ENCODE measurements around the gene TNXB.

The TNXB gene

GRCh38 chr6:32095338-32096086 lies 13.6 kb downstream of the TNXB start:
- Histone ChIP-seq H3K18ac (ENCODE audit: low read depth in 1 of 2, low read length in 2 of 2) (peak overlapping the region; percentile 34 to 75), H4K8ac (ENCODE audit: low read length) (peak overlapping the region; percentile 29), H3K4me2 (ENCODE audit: low read length, poor library complexity, severe bottlenecking) (no peak overlapping the region), H4K91ac (ENCODE audit: low read length) (peak overlapping the region; percentile 90), H3K4ac (ENCODE audit: low read depth in 1 of 2, low read length in 2 of 2) (peak overlapping the region; percentile 29 to 37), H3K4me1 (ENCODE audit: control insufficient read depth, insufficient read depth, low read depth, low read length) (peaks cover 4% of the 10 kb centered on the region), H3K9ac (ENCODE audit: low read length) (no peak overlapping the region), H3K27me3 (ENCODE audit: control insufficient read depth in 1 of 2, insufficient read depth in 1 of 2, low read length in 2 of 2) (peaks cover 0 to 60% of the 10 kb centered on the region in 2 experiments), H2AK5ac (ENCODE audit: low read length, severe bottlenecking) (no peak overlapping the region), H2BK15ac (ENCODE audit: low read depth, poor library complexity, severe bottlenecking) (no peak overlapping the region), H2BK12ac (ENCODE audit: low read length in 2 of 2) (peak overlapping the region; percentile 92), H3K4me3 (ENCODE audit: insufficient read depth in 1 of 2, low read depth in 1 of 2, low read length in 2 of 2) (no peak overlapping the region), H3K9me3 (ENCODE audit: control insufficient read depth, low read length) (no peaks in the 10 kb centered on the region), H2AFZ (ENCODE audit: low read depth, low read length) (no peak overlapping the region), H2BK5ac (ENCODE audit: low read depth, low read length, poor library complexity, severe bottlenecking) (no peak overlapping the region), H3K14ac (ENCODE audit: low read length in 2 of 2) (peak overlapping the region in 1 of 2 experiments; percentile 23), H3K27ac (ENCODE audit: low read length, poor library complexity, severe bottlenecking) (no peak overlapping the region), H2BK120ac (ENCODE audit: low read depth, low read length) (no peak overlapping the region), H3K36me3 (ENCODE audit: control insufficient read depth in 1 of 2, insufficient read depth in 2 of 2, low read depth in 1 of 2, low read length in 2 of 2) (peaks cover 0 to 81% of the 10 kb centered on the region in 2 experiments), H3K79me1 (replicated peaks; ENCODE audit: low read length, poor library complexity, severe bottlenecking) (no peaks in the 10 kb centered on the region), H3K23ac (ENCODE audit: low read length in 2 of 2) (peak overlapping the region in 1 of 2 experiments; percentile 48)
- DNase-seq: no peak
- WGBS: 96% methylated on average over 30 of the region's 30 CpGs

DNA sequence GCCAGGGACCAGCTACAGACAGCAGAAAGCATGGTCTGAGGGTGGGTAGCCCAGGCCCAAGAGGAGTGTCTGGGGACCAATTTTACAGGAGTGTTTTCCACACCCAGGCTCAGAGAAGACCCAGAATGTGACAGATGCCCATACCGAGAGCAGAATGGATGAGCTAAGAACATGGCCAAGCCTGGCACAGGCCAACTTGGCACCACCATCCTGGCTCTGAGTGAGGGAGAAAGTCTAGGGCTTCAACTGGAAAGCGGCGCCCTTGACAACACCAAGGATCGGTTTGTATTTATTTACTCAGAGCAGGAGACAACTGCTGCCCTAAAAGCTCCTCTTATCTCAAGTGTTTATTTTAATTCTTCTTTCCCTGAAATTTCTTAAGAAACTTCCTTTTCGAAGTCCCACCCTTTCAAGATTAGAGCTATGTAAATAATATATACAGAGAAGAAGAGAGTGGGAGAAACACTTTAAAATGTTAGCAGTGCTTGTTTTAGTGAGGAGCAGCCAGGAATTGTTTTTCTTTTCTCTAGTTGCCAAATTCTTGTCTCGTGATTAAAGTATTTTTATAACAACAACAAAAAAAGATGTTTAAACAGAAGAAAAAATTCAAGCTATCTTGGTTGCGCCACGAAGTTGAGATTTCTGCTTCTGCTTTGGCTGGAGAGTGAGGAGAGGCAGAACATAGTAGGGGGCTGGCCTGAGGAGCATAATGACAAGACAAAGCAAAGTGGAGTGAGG lies 16.2 kb downstream of the TNXB start:
- Histone ChIP-seq H3K4me1 (ENCODE audit: control insufficient read depth, insufficient read depth, low read depth, low read length) (peaks cover 4% of the 10 kb centered on the region), H3K4ac (ENCODE audit: low read depth in 1 of 2, low read length in 2 of 2) (peak overlapping the region in 1 of 2 experiments; percentile 83), H3K27me3 (ENCODE audit: control insufficient read depth in 1 of 2, insufficient read depth in 1 of 2, low read length in 2 of 2) (peaks cover 0 to 80% of the 10 kb centered on the region in 2 experiments), H3K36me3 (ENCODE audit: control insufficient read depth in 1 of 2, insufficient read depth in 2 of 2, low read depth in 1 of 2, low read length in 2 of 2) (peaks cover 0 to 92% of the 10 kb centered on the region in 2 experiments), H4K8ac (ENCODE audit: low read length) (peak overlapping the region; percentile 73), H3K18ac (ENCODE audit: low read depth in 1 of 2, low read length in 2 of 2) (peak overlapping the region; percentile 85 to 87), H3K27ac (ENCODE audit: low read length, poor library complexity, severe bottlenecking) (no peak overlapping the region), H2BK15ac (ENCODE audit: low read depth, poor library complexity, severe bottlenecking) (peak overlapping the region; percentile 15), H3K9ac (ENCODE audit: low read length) (peak overlapping the region; percentile 50), H4K91ac (ENCODE audit: low read length) (peak overlapping the region; percentile 83), H3K23ac (ENCODE audit: low read length in 2 of 2) (peak overlapping the region in 1 of 2 experiments; percentile 46), H3K9me3 (ENCODE audit: control insufficient read depth, low read length) (no peaks in the 10 kb centered on the region), H3K4me3 (ENCODE audit: insufficient read depth in 1 of 2, low read depth in 1 of 2, low read length in 2 of 2) (no peak overlapping the region), H2BK5ac (ENCODE audit: low read depth, low read length, poor library complexity, severe bottlenecking) (no peak overlapping the region), H3K79me1 (replicated peaks; ENCODE audit: low read length, poor library complexity, severe bottlenecking) (no peaks in the 10 kb centered on the region), H2BK120ac (ENCODE audit: low read depth, low read length) (no peak overlapping the region), H2BK12ac (ENCODE audit: low read length in 2 of 2) (peak overlapping the region; percentile 41 to 98), H2AFZ (ENCODE audit: low read depth, low read length) (no peak overlapping the region), H2AK5ac (ENCODE audit: low read length, severe bottlenecking) (no peak overlapping the region), H3K14ac (ENCODE audit: low read length in 2 of 2) (no peak overlapping the region), H3K4me2 (ENCODE audit: low read length, poor library complexity, severe bottlenecking) (no peak overlapping the region)
- WGBS: 13% methylated on average over 5 of the region's 8 CpGs
- DNase-seq: peak; percentile 91

- Histone ChIP-seq H2AK5ac (ENCODE audit: low read length, severe bottlenecking) (no peak overlapping the region), H3K4me3 (ENCODE audit: insufficient read depth in 1 of 2, low read depth in 1 of 2, low read length in 2 of 2) (no peak overlapping the region), H3K4me2 (ENCODE audit: low read length, poor library complexity, severe bottlenecking) (no peak overlapping the region), H3K27ac (ENCODE audit: low read length, poor library complexity, severe bottlenecking) (no peak overlapping the region), H3K23ac (ENCODE audit: low read length in 2 of 2) (no peak overlapping the region), H2BK5ac (ENCODE audit: low read depth, low read length, poor library complexity, severe bottlenecking) (no peak overlapping the region), H3K14ac (ENCODE audit: low read length in 2 of 2) (no peak overlapping the region), H3K27me3 (ENCODE audit: control insufficient read depth in 1 of 2, insufficient read depth in 1 of 2, low read length in 2 of 2) (peaks cover 0 to 76% of the 10 kb centered on the region in 2 experiments), H3K4me1 (ENCODE audit: control insufficient read depth, insufficient read depth, low read depth, low read length) (peaks cover 18% of the 10 kb centered on the region), H3K9me3 (ENCODE audit: control insufficient read depth, low read length) (no peaks in the 10 kb centered on the region), H2AFZ (ENCODE audit: low read depth, low read length) (no peak overlapping the region), H3K9ac (ENCODE audit: low read length) (no peak overlapping the region), H3K18ac (ENCODE audit: low read depth in 1 of 2, low read length in 2 of 2) (peak overlapping the region in 1 of 2 experiments; percentile 11), H3K4ac (ENCODE audit: low read depth in 1 of 2, low read length in 2 of 2) (no peak overlapping the region), H4K8ac (ENCODE audit: low read length) (no peak overlapping the region), H3K79me1 (replicated peaks; ENCODE audit: low read length, poor library complexity, severe bottlenecking) (no peaks in the 10 kb centered on the region), H3K36me3 (ENCODE audit: control insufficient read depth in 1 of 2, insufficient read depth in 2 of 2, low read depth in 1 of 2, low read length in 2 of 2) (peaks cover 0 to 84% of the 10 kb centered on the region in 2 experiments), H2BK120ac (ENCODE audit: low read depth, low read length) (peak overlapping the region; percentile 21), H2BK12ac (ENCODE audit: low read length in 2 of 2) (peak overlapping the region; percentile 15 to 76), H2BK15ac (ENCODE audit: low read depth, poor library complexity, severe bottlenecking) (no peak overlapping the region), H4K91ac (ENCODE audit: low read length) (peak overlapping the region; percentile 16)
- 95% methylated on average over 10 of the region's 10 CpGs for WGBS
- no peak for DNase-seq
These were observed 19.9 kb downstream of the TNXB start for GRCh38 chr6:32089082-32089828.

Measured in mesenchymal stem cell (in vitro differentiated cells and primary cell).